MCF 10A (cell line): ENCODE results near the gene EIF4A3. TPM values are rescaled to one million over a fixed set of nuclear protein-coding genes. Genes with fewer than 3 reads are reported as not detected.

Experiments
- BruUV-seq: library from RNA; stranded (reverse); fragments of 400-500 nt; replicated peaks from 2 replicates; lab custom pipeline; 2021; lab: Mats Ljungman, UMichigan
- CTCF ChIA-PET: fragments of 300-600 bp; sonication (Branson Sonifier 250); formaldehyde crosslinking; extraction: SDS; loops from one replicate; lab custom pipeline; 2021; ENCODE audit warnings: antibody characterized with exemption, inconsistent platforms; lab: Yijun Ruan, JAX
- POLR2A ChIA-PET: fragments of 300-600, 350-650 bp; sonication (Branson Sonifier 250); formaldehyde crosslinking; extraction: SDS; loops from one replicate; lab custom pipeline; 2020; ENCODE audit warnings: antibody characterized with exemption, inconsistent platforms; lab: Yijun Ruan, JAX
- DNase-seq: peaks from one replicate; pipeline ENCODE4 v3.0.0-alpha.2; 2018; ENCODE audit not compliant: unreplicated experiment
- H3K27ac Mint-ChIP-seq: one replicate; pipeline ENCODE4 v1.8.0; 2022; ENCODE audit warnings: mild to moderate bottlenecking, low read depth, mixed read lengths; ENCODE audit not compliant: unreplicated experiment
- H3K27me3 Mint-ChIP-seq: one replicate; pipeline ENCODE4 v1.8.0; 2022; ENCODE audit warnings: mixed read lengths; ENCODE audit not compliant: insufficient read depth, unreplicated experiment
- H3K36me3 Mint-ChIP-seq: one replicate; pipeline ENCODE4 v1.8.0; 2022; ENCODE audit warnings: mild to moderate bottlenecking, moderate library complexity, mixed read lengths; ENCODE audit not compliant: insufficient read depth, unreplicated experiment
- H3K4me1 Mint-ChIP-seq: one replicate; pipeline ENCODE4 v1.8.0; 2022; ENCODE audit warnings: mixed read lengths; ENCODE audit not compliant: insufficient read depth, unreplicated experiment
- H3K4me3 Mint-ChIP-seq: one replicate; pipeline ENCODE4 v1.8.0; 2022; ENCODE audit warnings: mild to moderate bottlenecking, moderate library complexity, mixed read lengths; ENCODE audit not compliant: unreplicated experiment
- H3K9me3 Mint-ChIP-seq: one replicate; pipeline ENCODE4 v1.8.0; 2022; ENCODE audit warnings: mixed read lengths; ENCODE audit not compliant: unreplicated experiment
- CTCF ChIP-seq: fragments of 200-600 bp; IDR thresholded peaks from one replicate; pipeline ENCODE4 v1.8.0; 2022; ENCODE audit warnings: antibody characterized with exemption, mild to moderate bottlenecking; ENCODE audit not compliant: unreplicated experiment
- intact Hi-C: fragments of 100-400 bp; cut with micrococcal nuclease; formaldehyde crosslinking; loops from 2 replicates; pipeline ENCODE4 v1.14.1; 2022
- total RNA-seq: library from RNA; stranded (reverse); gene quantifications from 2 replicates; pipeline ENCODE4 v1.2.3, GENCODE V29; 2022

Gene EIF4A3
- total RNA-seq, 1 experiment from 2014 or later: 87.0 TPM

GRCh38 chr17:80110447-80110812 is 36.5 kb downstream of the EIF4A3 start:
- intact Hi-C loops: no loop called here
- no TSS peak for BruUV-seq
- no peak overlapping the region for H3K4me3 Mint-ChIP-seq
- ChIA-PET CTCF (interaction anchor here (1.2 to 2.0 kb wide), 2 partner anchors 9 to 27 kb away, joined by 4 to 6 read pairs; partner anchors contain the start of gene GAA), POLR2A (interaction anchor here (0.6 to 1.2 kb wide), 5 partner anchors 9 to 38 kb away, joined by 3 to 18 read pairs (median 5); partner anchors contain the start of gene GAA)
- no peak overlapping the region for H3K27ac Mint-ChIP-seq
- H3K36me3 Mint-ChIP-seq: peaks cover 1% of the 10 kb centered on the region
- H3K4me1 Mint-ChIP-seq: peaks cover 10% of the 10 kb centered on the region
- no peak for DNase-seq
- no peak for TF ChIP-seq CTCF
- H3K27me3 Mint-ChIP-seq: peaks cover 10% of the 10 kb centered on the region
- peaks cover 7% of the 10 kb centered on the region for H3K9me3 Mint-ChIP-seq

GRCh38 chr17:80109713-80110446 is 37.0 kb downstream of the EIF4A3 start:
- ChIA-PET POLR2A (interaction anchor here (0.6 to 1.5 kb wide), 8 partner anchors 9 to 38 kb away, joined by 3 to 18 read pairs (median 4); partner anchors contain the start of gene GAA), CTCF (interaction anchor here (0.5 to 2.0 kb wide), 4 partner anchors 8 to 317 kb away, joined by 3 to 6 read pairs (median 4); partner anchors contain the start of gene GAA)
- no peak overlapping the region for H3K4me3 Mint-ChIP-seq
- intact Hi-C loops: loop anchor here (10.0 kb wide), 1 partner anchor 305 kb away; the partner anchor contains the start of gene ENDOV
- no peak overlapping the region for H3K27ac Mint-ChIP-seq
- DNase-seq: peak; percentile 83
- H3K36me3 Mint-ChIP-seq: no peaks in the 10 kb centered on the region
- H3K9me3 Mint-ChIP-seq: peaks cover 2% of the 10 kb centered on the region
- peaks cover 10% of the 10 kb centered on the region for H3K4me1 Mint-ChIP-seq
- no TSS peak for BruUV-seq
- peaks cover 5% of the 10 kb centered on the region for H3K27me3 Mint-ChIP-seq
- TF ChIP-seq CTCF: no peak

- H3K4me3 Mint-ChIP-seq: no peak overlapping the region
- no peak for DNase-seq
- H3K27ac Mint-ChIP-seq: no peak overlapping the region
- intact Hi-C loops: loop anchor here (10.0 kb wide), 1 partner anchor 306 kb away; the partner anchor contains the start of gene ENDOV
- peaks cover 10% of the 10 kb centered on the region for H3K4me1 Mint-ChIP-seq
- BruUV-seq: no TSS peak
- CTCF ChIA-PET: interaction anchor here (0.6 to 2.0 kb wide), 4 partner anchors 8 to 316 kb away, joined by 3 to 6 read pairs (median 4); partner anchors contain the start of gene GAA
- H3K27me3 Mint-ChIP-seq: no peaks in the 10 kb centered on the region
- POLR2A ChIA-PET: interaction anchor here (0.6 to 1.5 kb wide), 8 partner anchors 8 to 687 kb away, joined by 3 to 18 read pairs (median 4); partner anchors contain the start of gene GAA
- H3K36me3 Mint-ChIP-seq: no peaks in the 10 kb centered on the region
- H3K9me3 Mint-ChIP-seq: no peaks in the 10 kb centered on the region
- no peak for TF ChIP-seq CTCF
Observed at GRCh38 chr17:80109066-80109660, 37.8 kb downstream of the EIF4A3 start.
